Ishikawa (cell line): ENCODE data around the gene BANP.

Source experiments
- CEBPB ChIP-seq: IDR thresholded peaks from 2 replicates; pipeline ENCODE4 v1.6.1; 2012
- CREB1 ChIP-seq: IDR thresholded peaks from 2 replicates; pipeline ENCODE4 v1.6.1; 2012; ENCODE audit warnings: low read depth
- EGR1 ChIP-seq: IDR thresholded peaks from 2 replicates; pipeline ENCODE4 v1.6.1; 2012
- EP300 ChIP-seq: IDR thresholded peaks from 2 replicates; pipeline ENCODE4 v1.6.1; 2012; ENCODE audit warnings: borderline replicate concordance
- FOXM1 ChIP-seq: IDR thresholded peaks from 2 replicates; pipeline ENCODE4 v1.6.1; 2012; ENCODE audit warnings: low read depth, borderline replicate concordance
- NFIC ChIP-seq: IDR thresholded peaks from 2 replicates; pipeline ENCODE4 v1.6.1; 2012
- RAD21 ChIP-seq: IDR thresholded peaks from 2 replicates; pipeline ENCODE4 v1.6.1; 2012; ENCODE audit warnings: low read depth
- TAF1 ChIP-seq: IDR thresholded peaks from 2 replicates; pipeline ENCODE4 v1.6.1; 2012; ENCODE audit warnings: low read depth, mild to moderate bottlenecking
- TCF12 ChIP-seq: IDR thresholded peaks from 2 replicates; pipeline ENCODE4 v1.6.1; 2012; ENCODE audit warnings: low read depth
- TEAD4 ChIP-seq: IDR thresholded peaks from 2 replicates; pipeline ENCODE4 v1.6.1; 2012
- YY1 ChIP-seq: IDR thresholded peaks from 2 replicates; pipeline ENCODE4 v1.6.1; 2012; ENCODE audit warnings: low read depth
- ZBTB7A ChIP-seq: IDR thresholded peaks from 2 replicates; pipeline ENCODE4 v1.6.1; 2012; ENCODE audit warnings: low read depth
- TF ChIP-seq, protein P1 (sequence below): IDR thresholded peaks from 2 replicates; pipeline ENCODE4 v1.6.1; 2012
- TF ChIP-seq, protein P2 (sequence below): IDR thresholded peaks from 2 replicates; pipeline ENCODE4 v1.6.1; 2012
- TF ChIP-seq, protein P3 (sequence below): IDR thresholded peaks from 2 replicates; pipeline ENCODE4 v1.6.1; 2012; ENCODE audit warnings: low read depth, mild to moderate bottlenecking

The BANP gene

DNA sequence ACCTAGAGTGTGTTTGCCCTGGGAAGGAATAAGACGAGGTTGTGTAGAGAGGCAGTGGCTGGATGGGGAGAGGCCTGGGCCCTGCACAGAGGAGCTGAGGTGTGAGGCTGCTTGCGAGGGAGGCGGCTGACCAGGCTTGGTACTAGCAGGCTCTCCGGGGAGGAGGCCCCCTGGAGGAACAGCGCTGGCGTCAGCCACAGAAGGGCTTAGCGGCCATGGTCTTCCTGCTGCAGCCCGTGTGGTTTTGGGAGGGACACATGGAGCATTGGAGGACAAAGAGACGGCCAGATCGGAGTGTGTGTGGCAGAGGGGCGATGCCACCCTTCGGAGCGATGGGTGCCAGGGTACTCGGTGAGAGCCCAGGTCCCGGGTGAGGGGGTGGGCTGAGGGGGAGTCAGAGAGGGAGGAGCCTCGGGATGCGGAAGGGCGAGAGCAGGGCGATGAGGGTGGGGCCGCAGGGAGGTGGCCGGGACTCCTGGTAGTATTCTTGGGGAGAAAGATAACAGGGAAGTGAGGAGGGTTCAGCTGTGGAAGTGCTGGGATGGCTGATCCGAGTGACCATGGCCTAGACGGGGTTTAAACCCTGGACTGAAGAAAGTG lies 8.3 kb downstream of the BANP start:
- no peak for TF ChIP-seq CREB1
- no peak for TF ChIP-seq FOXM1
- TF ChIP-seq, protein P1, sequence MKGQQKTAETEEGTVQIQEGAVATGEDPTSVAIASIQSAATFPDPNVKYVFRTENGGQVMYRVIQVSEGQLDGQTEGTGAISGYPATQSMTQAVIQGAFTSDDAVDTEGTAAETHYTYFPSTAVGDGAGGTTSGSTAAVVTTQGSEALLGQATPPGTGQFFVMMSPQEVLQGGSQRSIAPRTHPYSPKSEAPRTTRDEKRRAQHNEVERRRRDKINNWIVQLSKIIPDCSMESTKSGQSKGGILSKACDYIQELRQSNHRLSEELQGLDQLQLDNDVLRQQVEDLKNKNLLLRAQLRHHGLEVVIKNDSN: no peak
- TF ChIP-seq CEBPB: no peak
- TF ChIP-seq TCF12: no peak
- TF ChIP-seq NFIC: no peak
- no peak for TF ChIP-seq YY1
- no peak for TF ChIP-seq TEAD4
- TF ChIP-seq EP300: no peak
- no peak for TF ChIP-seq ZBTB7A
- TF ChIP-seq EGR1: no peak
- TF ChIP-seq, protein P2, sequence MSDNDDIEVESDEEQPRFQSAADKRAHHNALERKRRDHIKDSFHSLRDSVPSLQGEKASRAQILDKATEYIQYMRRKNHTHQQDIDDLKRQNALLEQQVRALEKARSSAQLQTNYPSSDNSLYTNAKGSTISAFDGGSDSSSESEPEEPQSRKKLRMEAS: no peak
- TF ChIP-seq TAF1: no peak
- no peak for TF ChIP-seq RAD21
- TF ChIP-seq, protein P3, sequence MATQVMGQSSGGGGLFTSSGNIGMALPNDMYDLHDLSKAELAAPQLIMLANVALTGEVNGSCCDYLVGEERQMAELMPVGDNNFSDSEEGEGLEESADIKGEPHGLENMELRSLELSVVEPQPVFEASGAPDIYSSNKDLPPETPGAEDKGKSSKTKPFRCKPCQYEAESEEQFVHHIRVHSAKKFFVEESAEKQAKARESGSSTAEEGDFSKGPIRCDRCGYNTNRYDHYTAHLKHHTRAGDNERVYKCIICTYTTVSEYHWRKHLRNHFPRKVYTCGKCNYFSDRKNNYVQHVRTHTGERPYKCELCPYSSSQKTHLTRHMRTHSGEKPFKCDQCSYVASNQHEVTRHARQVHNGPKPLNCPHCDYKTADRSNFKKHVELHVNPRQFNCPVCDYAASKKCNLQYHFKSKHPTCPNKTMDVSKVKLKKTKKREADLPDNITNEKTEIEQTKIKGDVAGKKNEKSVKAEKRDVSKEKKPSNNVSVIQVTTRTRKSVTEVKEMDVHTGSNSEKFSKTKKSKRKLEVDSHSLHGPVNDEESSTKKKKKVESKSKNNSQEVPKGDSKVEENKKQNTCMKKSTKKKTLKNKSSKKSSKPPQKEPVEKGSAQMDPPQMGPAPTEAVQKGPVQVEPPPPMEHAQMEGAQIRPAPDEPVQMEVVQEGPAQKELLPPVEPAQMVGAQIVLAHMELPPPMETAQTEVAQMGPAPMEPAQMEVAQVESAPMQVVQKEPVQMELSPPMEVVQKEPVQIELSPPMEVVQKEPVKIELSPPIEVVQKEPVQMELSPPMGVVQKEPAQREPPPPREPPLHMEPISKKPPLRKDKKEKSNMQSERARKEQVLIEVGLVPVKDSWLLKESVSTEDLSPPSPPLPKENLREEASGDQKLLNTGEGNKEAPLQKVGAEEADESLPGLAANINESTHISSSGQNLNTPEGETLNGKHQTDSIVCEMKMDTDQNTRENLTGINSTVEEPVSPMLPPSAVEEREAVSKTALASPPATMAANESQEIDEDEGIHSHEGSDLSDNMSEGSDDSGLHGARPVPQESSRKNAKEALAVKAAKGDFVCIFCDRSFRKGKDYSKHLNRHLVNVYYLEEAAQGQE: no peak

DNA sequence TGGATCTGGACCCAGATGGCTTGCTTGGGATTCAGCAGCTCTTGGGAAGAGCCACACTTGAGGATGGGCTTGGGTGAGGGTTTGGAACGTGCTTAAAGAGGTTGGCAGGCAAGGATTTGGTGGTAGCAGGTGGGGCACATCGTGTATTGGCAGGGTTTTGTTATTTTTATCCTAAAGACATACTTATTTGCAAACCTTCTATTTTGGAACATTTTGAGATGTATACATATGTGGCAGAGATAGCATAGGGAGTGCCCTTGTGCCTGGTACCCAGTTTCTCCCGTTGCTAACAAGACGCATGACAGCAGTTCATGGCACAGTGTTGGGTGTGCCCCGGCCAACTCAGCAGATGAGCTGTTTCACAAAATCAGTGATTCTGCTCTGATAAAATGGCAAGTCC lies 9.1 kb downstream of the BANP start:
- TF ChIP-seq TEAD4 (no peak), FOXM1 (no peak), TCF12 (no peak), CEBPB (no peak), EGR1 (no peak), CREB1 (no peak), RAD21 (no peak), YY1 (no peak), EP300 (no peak), NFIC (no peak), TAF1 (no peak)
- TF ChIP-seq, protein P2: no peak
- TF ChIP-seq, protein P1: no peak
- TF ChIP-seq, protein P3: no peak

DNA sequence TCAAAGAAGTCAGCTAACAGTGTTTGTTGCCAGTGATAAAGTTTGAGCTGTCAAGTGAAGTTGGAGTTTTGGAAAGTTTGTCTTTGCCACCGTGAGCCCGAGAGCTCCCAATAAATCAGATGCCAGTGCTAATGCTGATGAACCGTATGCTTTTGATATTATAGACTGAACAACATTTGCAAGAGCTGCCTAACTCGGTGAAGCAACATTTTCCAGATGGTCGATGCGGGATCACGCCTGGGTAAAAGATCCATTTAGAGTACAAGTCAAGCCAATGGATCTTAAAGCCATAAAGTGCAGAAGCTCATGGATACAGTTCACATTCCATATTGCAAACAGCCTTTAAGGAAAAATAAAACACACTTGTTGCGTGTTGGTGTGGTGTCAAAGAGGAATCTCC lies 9.6 kb downstream of the BANP start:
- no peak for TF ChIP-seq CEBPB
- no peak for TF ChIP-seq TEAD4
- no peak for TF ChIP-seq TCF12
- no peak for TF ChIP-seq FOXM1
- TF ChIP-seq EP300: no peak
- TF ChIP-seq, protein P1: no peak
- TF ChIP-seq CREB1: no peak
- no peak for TF ChIP-seq EGR1
- TF ChIP-seq RAD21: no peak
- TF ChIP-seq, protein P2: no peak
- TF ChIP-seq YY1: no peak
- TF ChIP-seq ZBTB7A: no peak
- TF ChIP-seq TAF1: no peak
- no peak for TF ChIP-seq NFIC

DNA sequence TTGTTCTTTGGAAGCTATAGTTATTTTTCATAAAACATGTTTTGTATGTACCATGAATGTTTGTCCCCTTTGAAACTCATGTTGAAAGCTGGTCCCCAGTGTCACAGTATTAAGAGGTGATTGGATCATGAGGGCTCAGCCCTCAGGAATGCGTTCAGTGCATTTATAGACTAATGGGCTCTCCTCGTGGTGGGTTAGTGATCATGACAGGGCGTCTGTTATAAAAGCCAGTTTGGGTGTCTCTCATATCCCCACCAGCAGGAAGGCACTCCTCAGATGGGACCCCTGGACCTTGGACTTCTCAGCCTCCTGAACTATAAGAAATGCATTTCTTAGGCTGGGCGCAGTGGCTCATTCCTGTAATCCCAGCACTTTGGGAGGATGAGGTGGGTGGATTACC lies 10.4 kb downstream of the BANP start:
- TF ChIP-seq EGR1 (no peak), ZBTB7A (no peak), TCF12 (no peak), RAD21 (no peak), YY1 (no peak), NFIC (no peak), TAF1 (no peak), CREB1 (no peak)
- TF ChIP-seq, protein P1: no peak
- TF ChIP-seq, protein P3: no peak
